H1 (cell line): ENCODE measurements around the gene LHPP. TPM values are rescaled to one million over a fixed set of nuclear protein-coding genes. Genes with fewer than 3 reads are reported as not detected.

Experiments used
- ATF2 ChIP-seq: IDR thresholded peaks from 2 replicates; pipeline ENCODE4 v1.6.1; 2012; ENCODE audit warnings: low read length, inconsistent platforms
- BACH1 ChIP-seq: IDR thresholded peaks from 2 replicates; pipeline ENCODE4 v1.6.1; 2012; ENCODE audit warnings: low read length, improper control_type of control experiment
- E2F6 ChIP-seq: IDR thresholded peaks from 2 replicates; pipeline ENCODE4 v1.6.1; 2012; ENCODE audit warnings: inconsistent platforms
- TEAD4 ChIP-seq: IDR thresholded peaks from 2 replicates; pipeline ENCODE4 v1.6.1; 2012; ENCODE audit warnings: low read depth, low read length, inconsistent platforms, mixed read lengths
- polyA plus RNA-seq, 7 experiments: library from polyadenylated mRNA; depleted of rRNA in 3 of 7; stranded (reverse) in 5 of 7; unstranded in 2 of 7; fragments of >200 nt in 5 of 7; fragments of 200-250 nt in 2 of 7; gene quantifications; 1 replicate in 5 of 7; 2 replicates in 1 of 7; 4 replicates in 1 of 7; pipeline versions ENCODE4 v1.2.1 to v1.2.3, GENCODE V29; 2011 to 2013; ENCODE audit warnings: missing spikeins in 2 of 7, mixed read lengths in 2 of 7
- total RNA-seq: library from RNA; stranded (reverse); fragmentation: NEBNext Ultra II Directional; extraction: Animal tissue kit (Norgen Biotek cat#: 25700); gene quantifications from 2 replicates; pipeline ENCODE4 v1.2.1, GENCODE V29; 2021

Gene LHPP
- total and polyA plus RNA-seq, 2 of the 8 experiments (the other 6 are each of a cell fraction or from before 2014, with no cell fraction given) = 26.0 to 45.0 TPM

- TF ChIP-seq BACH1 (no peak), E2F6 (no peak), TEAD4 (no peak), ATF2 (no peak)
These were observed 105.6 kb downstream of the LHPP start (continued) for GRCh38 chr10:124566981-124567835.
